ENCODE data around the gene ST3GAL2.
"Not testable (repeated sequence)": the region's sequence is repeated elsewhere in the genome, so short reads cannot be mapped to it uniquely, and the experiment has no call there.

The ST3GAL2 gene

DNA sequence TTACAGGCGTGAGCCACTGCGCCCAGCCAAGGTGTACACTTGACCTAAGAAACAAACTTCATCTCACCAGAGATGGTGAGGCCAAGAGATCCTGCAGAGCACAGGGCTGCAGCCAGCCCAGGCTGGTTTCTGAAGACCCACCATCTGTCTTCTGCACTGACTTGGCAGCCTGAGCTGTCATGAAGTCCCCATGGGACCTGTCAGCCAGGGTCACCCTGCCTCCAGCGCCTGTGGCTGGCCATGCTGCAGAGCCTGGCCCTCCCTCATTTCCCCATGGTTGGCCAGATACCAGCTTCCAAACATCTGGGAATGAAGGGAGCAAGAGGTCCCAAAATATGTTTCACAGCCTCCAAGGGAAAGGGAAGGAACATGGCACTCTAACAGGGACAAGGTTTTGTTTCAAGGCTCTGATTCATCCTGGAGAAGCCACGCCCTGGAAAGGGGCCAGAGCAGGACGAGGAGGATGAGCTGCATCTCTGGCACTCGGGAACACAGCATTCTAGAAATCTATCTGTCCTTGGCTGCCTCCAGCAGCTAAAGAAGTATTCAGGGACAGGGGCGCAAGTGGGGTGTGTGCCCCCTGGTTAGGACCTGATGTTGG is 46.9 kb downstream of the ST3GAL2 start:
- TF ChIP-seq, protein P1, sequence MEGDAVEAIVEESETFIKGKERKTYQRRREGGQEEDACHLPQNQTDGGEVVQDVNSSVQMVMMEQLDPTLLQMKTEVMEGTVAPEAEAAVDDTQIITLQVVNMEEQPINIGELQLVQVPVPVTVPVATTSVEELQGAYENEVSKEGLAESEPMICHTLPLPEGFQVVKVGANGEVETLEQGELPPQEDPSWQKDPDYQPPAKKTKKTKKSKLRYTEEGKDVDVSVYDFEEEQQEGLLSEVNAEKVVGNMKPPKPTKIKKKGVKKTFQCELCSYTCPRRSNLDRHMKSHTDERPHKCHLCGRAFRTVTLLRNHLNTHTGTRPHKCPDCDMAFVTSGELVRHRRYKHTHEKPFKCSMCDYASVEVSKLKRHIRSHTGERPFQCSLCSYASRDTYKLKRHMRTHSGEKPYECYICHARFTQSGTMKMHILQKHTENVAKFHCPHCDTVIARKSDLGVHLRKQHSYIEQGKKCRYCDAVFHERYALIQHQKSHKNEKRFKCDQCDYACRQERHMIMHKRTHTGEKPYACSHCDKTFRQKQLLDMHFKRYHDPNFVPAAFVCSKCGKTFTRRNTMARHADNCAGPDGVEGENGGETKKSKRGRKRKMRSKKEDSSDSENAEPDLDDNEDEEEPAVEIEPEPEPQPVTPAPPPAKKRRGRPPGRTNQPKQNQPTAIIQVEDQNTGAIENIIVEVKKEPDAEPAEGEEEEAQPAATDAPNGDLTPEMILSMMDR (conservative IDR thresholded peaks at IDR 0.05; ENCODE audit: low read depth) = no peak
- ChIA-PET CTCF (interaction anchor here (0.5 to 1.4 kb wide), 5 partner anchors 11 to 123 kb away, joined by 3 to 6 read pairs (median 4); no protein-coding TSS in a partner anchor), POLR2A (ENCODE audit: low non-redundant PET) (interaction anchor here (1.1 kb wide), 1 partner anchor 11 kb away, joined by 8 read pairs; no protein-coding TSS in a partner anchor)
- DNase-seq (ENCODE audit: low spot score) = peak; percentile 61
- peak overlapping the region; percentile 75 for H3K27ac ChIP-seq

DNA sequence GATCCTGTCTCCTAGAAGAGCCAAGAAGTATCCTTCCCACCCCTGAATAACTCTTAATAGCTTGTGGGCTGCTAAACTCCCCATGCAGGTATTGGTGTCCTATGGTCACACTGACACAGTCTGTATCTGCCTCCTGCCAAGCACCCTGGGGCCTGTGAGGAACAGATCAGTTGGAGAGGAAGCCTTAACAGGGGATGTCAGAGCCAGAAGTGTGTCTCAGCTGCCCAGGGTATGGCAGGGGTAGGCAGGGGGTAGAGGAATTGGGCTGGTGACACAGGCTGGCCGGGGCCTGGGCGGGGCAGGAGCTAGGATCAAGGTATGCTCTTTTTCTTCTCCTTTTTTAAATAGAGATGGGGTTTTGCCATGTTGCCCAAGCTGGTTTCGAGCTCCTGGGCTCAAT is 47.5 kb downstream of the ST3GAL2 start:
- H3K27ac ChIP-seq = peak overlapping the region; percentile 75
- DNase-seq (ENCODE audit: low spot score) = no peak
- ChIA-PET POLR2A (ENCODE audit: low non-redundant PET) (interaction anchor here (1.1 kb wide), 1 partner anchor 10 kb away, joined by 8 read pairs; no protein-coding TSS in a partner anchor), CTCF (interaction anchor here (1.4 kb wide), 1 partner anchor 28 kb away, joined by 4 read pairs; no protein-coding TSS in a partner anchor)
- TF ChIP-seq, protein P1 (conservative IDR thresholded peaks at IDR 0.05; ENCODE audit: low read depth) = no peak

DNA sequence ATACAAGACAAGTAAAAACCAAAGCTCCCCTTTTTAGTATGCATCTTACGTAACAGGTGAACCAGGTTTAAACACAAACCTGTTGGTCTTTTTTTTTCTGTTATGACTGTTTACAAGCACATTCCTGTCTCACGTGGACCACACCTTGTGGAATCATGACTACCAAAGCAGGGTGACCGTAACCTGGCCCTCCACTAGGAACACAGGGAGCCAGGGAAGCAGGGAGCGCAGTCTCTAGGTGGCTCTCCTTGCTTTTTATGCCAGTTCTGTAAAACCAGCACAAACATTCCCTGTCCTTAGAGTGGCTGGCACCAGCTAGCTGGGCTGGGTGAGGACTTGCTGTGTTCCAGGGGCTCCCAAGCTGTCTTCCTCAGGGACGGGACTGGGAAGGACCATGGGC is 48.1 kb downstream of the ST3GAL2 start:
- H3K27ac ChIP-seq = peak overlapping the region; percentile 75
- ChIA-PET POLR2A (ENCODE audit: low non-redundant PET) (no interaction called here), CTCF (interaction anchor here (1.4 kb wide), 1 partner anchor 28 kb away, joined by 4 read pairs; no protein-coding TSS in a partner anchor)
- peak; percentile 58 for DNase-seq (ENCODE audit: low spot score)
- TF ChIP-seq, protein P1 (conservative IDR thresholded peaks at IDR 0.05; ENCODE audit: low read depth) = no peak

DNA sequence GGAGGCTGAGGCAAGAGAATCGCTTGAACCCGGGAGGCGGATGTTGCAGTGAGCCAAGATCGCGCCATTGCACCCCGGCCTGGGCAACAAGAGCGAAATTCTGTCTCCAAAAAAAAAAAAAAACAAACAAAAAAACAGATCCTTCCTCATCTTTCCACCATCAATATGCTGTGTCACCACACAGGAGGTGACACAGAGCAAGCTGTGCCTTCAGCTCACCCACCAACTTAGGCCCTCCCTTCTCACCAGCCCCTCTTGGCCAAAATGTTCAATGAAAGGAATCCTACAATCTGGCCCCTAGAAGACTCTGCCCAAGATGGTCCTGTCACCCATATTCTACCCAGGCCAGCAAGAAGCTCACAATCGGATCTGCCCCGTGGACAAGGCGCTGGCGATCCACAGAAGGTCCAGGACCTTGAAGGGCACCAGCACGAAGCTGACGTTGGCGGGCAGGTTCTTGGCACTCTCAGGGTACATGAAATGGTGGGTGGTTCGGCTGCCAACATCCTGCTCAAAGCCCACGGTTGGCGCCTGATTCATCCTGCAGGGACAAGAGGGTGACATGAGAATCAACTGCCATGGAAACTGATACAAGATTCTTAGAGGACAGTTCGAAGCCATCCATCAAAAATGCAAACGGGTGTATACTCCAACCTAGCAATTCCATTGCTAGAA is 50.8 kb downstream of the ST3GAL2 start:
- TF ChIP-seq, protein P1 (conservative IDR thresholded peaks at IDR 0.05; ENCODE audit: low read depth) = no peak
- DNase-seq (ENCODE audit: low spot score) = no peak
- H3K27ac ChIP-seq = peak overlapping the region; percentile 21; the same call in 1 of the 2 replicates
- POLR2A ChIA-PET (ENCODE audit: low non-redundant PET) = no interaction called here
- CTCF ChIA-PET = no interaction called here

DNA sequence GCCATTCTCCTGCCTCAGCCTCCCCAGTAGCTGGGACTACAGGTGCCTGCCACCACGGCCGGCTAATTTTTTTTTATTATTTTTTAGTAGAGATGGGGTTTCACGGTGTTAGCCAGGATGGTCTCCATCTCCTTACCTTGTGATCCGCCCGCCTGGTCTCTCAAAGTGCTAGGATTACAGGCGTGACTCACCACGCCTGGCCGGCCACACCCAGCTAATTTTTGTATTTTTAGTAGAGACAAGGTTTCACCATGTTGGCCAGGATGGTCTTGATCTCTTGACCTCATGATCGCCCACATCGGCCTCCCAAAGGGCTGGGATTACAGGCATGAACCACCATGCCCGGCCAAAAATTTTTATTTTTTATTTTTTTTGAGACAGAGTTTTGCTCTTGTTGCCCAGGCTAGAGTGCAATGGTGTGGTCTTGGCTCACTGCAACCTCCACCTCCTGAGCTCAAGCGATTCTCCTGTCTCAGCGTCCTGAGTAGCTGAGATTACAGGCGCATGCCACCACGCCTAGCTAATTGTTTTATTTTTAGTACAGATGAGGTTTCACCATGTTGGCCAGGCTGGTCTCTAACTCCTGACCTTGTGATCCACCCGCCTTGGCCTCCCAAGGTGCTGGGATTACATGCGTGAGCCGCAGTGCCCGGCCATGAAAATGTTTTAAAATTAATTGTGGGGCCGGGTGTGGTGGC is 52.5 kb downstream of the ST3GAL2 start:
- POLR2A ChIA-PET (ENCODE audit: low non-redundant PET); DNase-seq (ENCODE audit: low spot score): not testable (repeated sequence)
- CTCF ChIA-PET = interaction anchor here (0.6 kb wide), 1 partner anchor 23 kb away, joined by 6 read pairs; no protein-coding TSS in a partner anchor
- peak overlapping the region; percentile 37 for H3K27ac ChIP-seq

DNA sequence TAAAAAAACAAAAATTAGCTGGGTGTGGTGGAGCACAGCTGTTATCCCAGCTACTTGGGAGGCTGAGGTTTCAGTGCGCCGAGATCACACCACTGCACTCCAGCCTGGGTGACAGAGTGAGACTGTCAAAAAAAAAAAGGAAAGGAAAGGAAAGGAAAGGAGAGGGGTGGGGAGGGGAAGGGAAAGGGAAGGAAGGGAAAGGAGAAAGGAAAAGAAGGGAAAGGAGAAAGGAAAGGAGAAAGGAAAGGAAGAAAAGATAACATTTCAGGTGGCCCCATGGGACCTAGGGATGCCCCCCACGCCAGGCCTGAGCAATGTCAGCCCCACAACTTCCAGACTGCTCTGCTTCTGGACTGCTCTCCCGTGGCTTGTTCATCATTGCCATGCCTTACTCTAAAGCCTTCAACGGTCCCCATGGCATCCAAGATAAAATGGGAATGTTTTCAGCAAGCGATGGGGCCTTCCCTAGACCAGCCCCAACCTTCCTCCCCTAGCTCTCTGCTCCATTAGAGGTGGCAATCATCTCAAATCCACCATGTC is 55.4 kb downstream of the ST3GAL2 start:
- ChIA-PET POLR2A (ENCODE audit: low non-redundant PET) (no interaction called here), CTCF (no interaction called here)
- TF ChIP-seq, protein P1 (conservative IDR thresholded peaks at IDR 0.05; ENCODE audit: low read depth) = no peak
- DNase-seq (ENCODE audit: low spot score) = no peak
- peak overlapping the region; percentile 96 for H3K27ac ChIP-seq

All from RWPE1 (cell line).